T-cell (primary cell): ENCODE results near the gene KANTR. TPM values are rescaled to one million over a fixed set of nuclear protein-coding genes. Genes with fewer than 3 reads are reported as not detected.

Source experiments
- ATAC-seq, 4 experiments: fragments of 200-7000 bp in 3 of 4; fragments of 150-1000 bp in 1 of 4; cut with Tn5 transposase; replicated peaks in 1 of 4; 1 replicate in 3 of 4; 2 replicates in 1 of 4; pipeline ENCODE4 v1.10.0; 2021; ENCODE audit warnings: moderate library complexity in 3 of 4, mild to moderate bottlenecking in 2 of 4, moderate number of reproducible peaks in 1 of 4
- CTCF ChIA-PET, 2 donors: fragments of 300-600 bp; sonication (Branson Sonifier 250); formaldehyde crosslinking; loops; one replicate each; lab custom pipeline; 2022; ENCODE audit warnings: antibody characterized with exemption in 2 of 2; lab: Charles Lee
- POLR2A ChIA-PET, 2 donors: fragments of 300-600 bp; sonication (Branson Sonifier 250); formaldehyde crosslinking; loops; one replicate each; lab custom pipeline; 2022; ENCODE audit warnings: antibody characterized with exemption in 2 of 2; lab: Charles Lee
- DNase-seq, 35 experiments: peaks; one replicate each; pipeline versions ENCODE4 v3.0.0 to v3.0.0-alpha.2; 2013 to 2023
- H3K27ac ChIP-seq: one replicate; pipeline ENCODE4 v1.5.1; 2013; ENCODE audit warnings: low read length
- H3K27me3 ChIP-seq, 2 experiments: replicated peaks in 1 of 2; 1 replicate in 1 of 2; 2 replicates in 1 of 2; pipeline versions ENCODE4 v1.6.1 to v1.7.0; 2013; ENCODE audit warnings: low read length in 1 of 2, mixed read lengths in 1 of 2; ENCODE audit not compliant: control insufficient read depth in 2 of 2, insufficient read depth in 2 of 2; ENCODE audit errors: extremely low read depth in 1 of 2
- H3K36me3 ChIP-seq, 2 donors: 1 replicate in 1 of 2; 2 replicates in 1 of 2; pipeline versions ENCODE4 v1.6.1 to v1.7.0; 2013; ENCODE audit warnings: low read length in 1 of 2; ENCODE audit not compliant: control insufficient read depth in 2 of 2, insufficient read depth in 1 of 2; ENCODE audit errors: extremely low read depth in 1 of 2
- H3K4me1 ChIP-seq, 2 experiments: 1 replicate in 1 of 2; 2 replicates in 1 of 2; pipeline versions ENCODE4 v1.6.1 to v1.7.0; 2013; ENCODE audit warnings: low read length in 2 of 2, mixed read lengths in 1 of 2; ENCODE audit not compliant: insufficient read depth in 2 of 2, control insufficient read depth in 1 of 2; ENCODE audit errors: extremely low read depth in 1 of 2
- H3K4me3 ChIP-seq, 2 donors: 1 replicate in 1 of 2; 2 replicates in 1 of 2; pipeline versions ENCODE4 v1.5.1 to v1.7.0; 2013; ENCODE audit warnings: mild to moderate bottlenecking in 2 of 2, low read length in 1 of 2, moderate library complexity in 1 of 2; ENCODE audit not compliant: control insufficient read depth in 1 of 2; ENCODE audit errors: extremely low read depth in 1 of 2
- H3K9me3 ChIP-seq: 2 replicates; pipeline ENCODE4 v1.7.0; 2013
- H3K27ac Mint-ChIP-seq, 2 donors: one replicate each; pipeline ENCODE4 v1.8.0; 2020 to 2021; ENCODE audit warnings: mild to moderate bottlenecking in 2 of 2, mixed read lengths in 2 of 2
- H3K27me3 Mint-ChIP-seq, 2 donors: one replicate each; pipeline ENCODE4 v1.8.0; 2021 to 2022; ENCODE audit warnings: mixed read lengths in 2 of 2
- H3K36me3 Mint-ChIP-seq: one replicate; pipeline ENCODE4 v1.8.0; 2021; ENCODE audit warnings: mixed read lengths
- H3K4me1 Mint-ChIP-seq, 3 donors: one replicate each; pipeline ENCODE4 v1.8.0; 2020 to 2022; ENCODE audit warnings: mixed read lengths in 3 of 3, mild to moderate bottlenecking in 1 of 3
- H3K4me3 Mint-ChIP-seq, 3 donors: one replicate each; pipeline ENCODE4 v1.8.0; 2020 to 2022; ENCODE audit warnings: mild to moderate bottlenecking in 3 of 3, mixed read lengths in 3 of 3, moderate library complexity in 3 of 3
- H3K9me3 Mint-ChIP-seq, 3 donors: one replicate each; pipeline ENCODE4 v1.8.0; 2020 to 2022; ENCODE audit warnings: mixed read lengths in 3 of 3
- WGBS: methylation state at CpG from one replicate; pipeline ENCODE4 v1.1.5; 2013; ENCODE audit warnings: missing lambda C conversion rate; ENCODE audit not compliant: insufficient coverage; 5-methylcytosine and 5-hydroxymethylcytosine counted together
- total RNA-seq, 35 experiments: library from RNA in 6 of 35; stranded (reverse) in 6 of 35; fragments of 120-200 nt in 1 of 35; gene quantifications; one replicate each; pipeline versions ENCODE4 v1.2.1 to v1.2.4 and lab custom pipeline; 2013 to 2026

Gene KANTR
- total RNA-seq, 5 donors from 2014 or later (not counting 1 experiment from before 2014, with no cell fraction given), result 14.9 to 21.2 (median 17.0) TPM

DNA sequence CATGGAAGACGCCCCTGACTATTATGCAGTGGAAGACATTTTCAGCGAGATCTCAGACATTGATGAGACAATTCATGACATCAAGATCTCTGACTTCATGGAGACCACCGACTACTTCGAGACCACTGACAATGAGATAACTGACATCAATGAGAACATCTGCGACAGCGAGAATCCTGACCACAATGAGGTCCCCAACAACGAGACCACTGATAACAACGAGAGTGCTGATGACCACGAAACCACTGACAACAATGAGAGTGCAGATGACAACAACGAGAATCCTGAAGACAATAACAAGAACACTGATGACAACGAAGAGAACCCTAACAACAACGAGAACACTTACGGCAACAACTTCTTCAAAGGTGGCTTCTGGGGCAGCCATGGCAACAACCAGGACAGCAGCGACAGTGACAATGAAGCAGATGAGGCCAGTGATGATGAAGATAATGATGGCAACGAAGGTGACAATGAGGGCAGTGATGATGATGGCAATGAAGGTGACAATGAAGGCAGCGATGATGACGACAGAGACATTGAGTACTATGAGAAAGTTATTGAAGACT is 8.2 kb upstream of the KANTR start:
- peaks cover 19% of the 10 kb centered on the region for H3K36me3 Mint-ChIP-seq
- no peak for ATAC-seq

DNA sequence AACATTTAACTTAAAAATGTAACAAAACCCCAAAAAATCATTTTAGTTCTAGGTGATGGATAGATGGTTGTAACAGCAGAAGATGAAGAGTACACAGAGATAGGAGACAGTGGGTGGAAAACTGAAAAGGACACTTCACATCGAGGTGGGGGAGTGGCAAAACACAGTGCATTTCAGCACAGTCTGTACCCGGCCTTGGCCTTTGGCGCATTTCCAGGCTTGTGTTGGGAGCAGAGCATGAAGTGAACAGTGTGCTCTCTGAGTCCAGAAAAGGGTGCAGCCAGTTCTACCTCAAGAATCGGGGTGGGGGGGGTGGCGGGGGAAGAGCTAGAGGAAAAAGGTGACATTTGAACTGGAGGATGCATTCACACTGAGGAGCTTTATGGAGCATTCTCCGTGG is 7.5 kb upstream of the KANTR start:
- H3K9me3 Mint-ChIP-seq, result no peaks in the 10 kb centered on the region
- Histone ChIP-seq H3K9me3 (no peaks in the 10 kb centered on the region), H3K36me3 (peaks cover 0 to 27% of the 10 kb centered on the region in 2 donors), H3K27ac (no peak overlapping the region), H3K27me3 (no peaks in the 10 kb centered on the region), H3K4me1 (peaks cover 0 to 30% of the 10 kb centered on the region in 2 experiments), H3K4me3 (no peak overlapping the region)
- peak overlapping the region in 1 of 3 donors; percentile 22 for H3K4me3 Mint-ChIP-seq
- H3K4me1 Mint-ChIP-seq, result peaks cover 50 to 69% (median 57%) of the 10 kb centered on the region in 3 donors
- peaks cover 0 to 12% of the 10 kb centered on the region in 2 donors for H3K27me3 Mint-ChIP-seq
- ATAC-seq (no peak), DNase-seq (peak in 1 of 35 experiments; percentile 15)
- WGBS, result 67% methylated on average over 1 of the region's 6 CpGs
- peak overlapping the region; percentile 1 to 74 for H3K27ac Mint-ChIP-seq
- POLR2A ChIA-PET, result interaction anchor here in 1 of 2 donors (0.6 kb wide), 1 partner anchor 90 kb away, joined by 3 read pairs; no protein-coding TSS in a partner anchor
- H3K36me3 Mint-ChIP-seq, result peaks cover 19% of the 10 kb centered on the region
- CTCF ChIA-PET, result interaction anchor here in 1 of 2 donors (0.7 kb wide), 1 partner anchor 841 kb away, joined by 3 read pairs; no protein-coding TSS in a partner anchor

More for the DNA sequence above, 8.2 kb upstream of the KANTR start:
- no peaks in the 10 kb centered on the region for H3K9me3 Mint-ChIP-seq
- 49% methylated on average over 6 of the region's 17 CpGs for WGBS
- peak overlapping the region; percentile 17 to 74 for H3K27ac Mint-ChIP-seq
- H3K36me3 ChIP-seq, result peaks cover 0 to 27% of the 10 kb centered on the region in 2 donors
- no peaks in the 10 kb centered on the region for H3K9me3 ChIP-seq
- ChIA-PET POLR2A (no interaction called here), CTCF (no interaction called here)
- peaks cover 53 to 72% (median 59%) of the 10 kb centered on the region in 3 donors for H3K4me1 Mint-ChIP-seq
- peak in 7 of 35 experiments; percentile 30 to 60 (median 36) for DNase-seq
- no peak overlapping the region for H3K27ac ChIP-seq
- H3K27me3 ChIP-seq, result no peaks in the 10 kb centered on the region
- H3K4me3 Mint-ChIP-seq, result peak overlapping the region in 2 of 3 donors; percentile 13 to 22
- H3K4me1 ChIP-seq, result peaks cover 0 to 34% of the 10 kb centered on the region in 2 experiments
- H3K27me3 Mint-ChIP-seq, result peaks cover 0 to 12% of the 10 kb centered on the region in 2 donors
- H3K4me3 ChIP-seq, result no peak overlapping the region

DNA sequence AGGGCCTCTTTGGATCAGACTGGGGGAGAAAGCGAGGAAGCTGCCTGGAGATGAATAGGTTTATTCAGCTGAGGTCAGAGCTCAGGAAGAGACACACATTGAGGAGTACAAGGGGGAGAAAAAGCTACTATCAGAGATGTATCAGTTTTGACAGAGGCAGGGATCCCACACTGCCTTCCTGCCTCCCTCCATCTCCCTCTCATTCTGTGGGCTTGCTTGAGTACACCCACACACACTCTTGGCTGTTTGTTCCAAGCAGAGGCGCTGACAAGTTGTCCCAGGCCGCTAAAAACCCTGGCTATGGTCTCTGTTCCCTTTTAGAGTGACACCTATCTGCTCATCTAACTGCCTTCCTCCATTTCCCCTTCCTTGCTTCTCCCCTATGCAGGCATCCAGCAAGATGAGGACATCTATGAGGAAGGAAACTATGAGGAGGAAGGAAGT is 6.5 kb upstream of the KANTR start:
- peak overlapping the region in 1 of 3 donors; percentile 91 for H3K4me3 Mint-ChIP-seq
- POLR2A ChIA-PET, result no interaction called here
- no peaks in the 10 kb centered on the region for H3K9me3 Mint-ChIP-seq
- H3K4me1 Mint-ChIP-seq, result peaks cover 50 to 67% (median 57%) of the 10 kb centered on the region in 3 donors
- no peak for ATAC-seq
- H3K36me3 Mint-ChIP-seq, result peaks cover 19% of the 10 kb centered on the region
- peak in 2 of 35 experiments; percentile 25 to 37 for DNase-seq
- peak overlapping the region; percentile 57 to 64 for H3K27ac Mint-ChIP-seq
- Histone ChIP-seq H3K4me3 (no peak overlapping the region), H3K9me3 (no peaks in the 10 kb centered on the region), H3K4me1 (peaks cover 0 to 30% of the 10 kb centered on the region in 2 experiments), H3K27me3 (no peaks in the 10 kb centered on the region), H3K36me3 (peaks cover 0 to 27% of the 10 kb centered on the region in 2 donors), H3K27ac (no peak overlapping the region)
- WGBS, result no CpG with 5 or more reads among the region's 3 CpGs
- peaks cover 0 to 12% of the 10 kb centered on the region in 2 donors for H3K27me3 Mint-ChIP-seq
- CTCF ChIA-PET, result interaction anchor here in 1 of 2 donors (0.6 kb wide), 1 partner anchor 15 kb away, joined by 3 read pairs; no protein-coding TSS in a partner anchor

DNA sequence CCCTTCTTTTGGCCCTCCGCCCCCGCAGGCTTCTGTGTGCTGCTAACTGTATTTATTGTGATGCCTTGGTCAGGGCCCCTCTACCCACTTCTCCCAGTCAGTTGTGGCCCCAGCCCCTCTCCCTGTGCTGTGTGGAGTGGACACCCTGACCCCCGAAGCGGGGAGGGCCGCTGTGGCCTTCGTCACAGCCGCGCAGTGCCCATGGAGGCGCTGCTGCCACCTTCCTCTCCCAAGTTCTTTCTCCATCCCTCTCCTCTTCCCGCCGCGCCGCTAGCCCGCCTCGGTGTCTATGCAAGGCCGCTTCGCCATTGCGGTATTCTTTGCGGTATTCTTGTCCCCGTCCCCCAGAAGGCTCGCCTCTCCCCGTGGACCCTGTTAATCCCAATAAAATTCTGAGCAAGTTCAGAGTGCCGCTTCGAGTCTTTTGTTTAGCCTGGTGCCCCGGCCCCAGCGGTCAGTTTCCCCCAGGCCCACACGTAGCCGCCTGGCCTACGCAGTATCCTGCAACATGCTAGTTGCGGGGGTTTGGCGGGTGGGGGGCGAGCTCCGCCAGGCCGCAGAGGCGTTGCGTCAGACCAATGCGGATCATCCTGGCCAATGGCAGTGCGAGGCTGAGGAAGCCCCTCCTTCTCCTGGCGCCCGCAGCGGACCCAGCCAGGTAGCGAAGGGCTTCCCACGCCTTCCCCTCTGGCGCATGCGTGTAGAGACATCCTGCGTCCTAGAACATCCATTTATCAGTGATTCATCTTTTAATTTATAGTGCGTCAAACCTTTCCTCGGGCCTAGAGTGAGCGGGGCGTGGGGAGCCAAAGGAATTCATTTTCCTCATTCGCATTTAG is 5.6 kb upstream of the KANTR start:
- peaks cover 0 to 12% of the 10 kb centered on the region in 2 donors for H3K27me3 Mint-ChIP-seq
- H3K27ac ChIP-seq, result peak overlapping the region; percentile 96
- peak; percentile 50 to 90 (median 82) for DNase-seq
- ChIA-PET POLR2A (interaction anchor here (0.6 to 0.7 kb wide), 2 partner anchors 15 to 624 kb away, joined by 4 read pairs; no protein-coding TSS in a partner anchor), CTCF (no interaction called here)
- H3K36me3 ChIP-seq, result peaks cover 0 to 27% of the 10 kb centered on the region in 2 donors
- peaks cover 0 to 28% of the 10 kb centered on the region in 2 experiments for H3K4me1 ChIP-seq
- H3K4me1 Mint-ChIP-seq, result peaks cover 48 to 62% (median 49%) of the 10 kb centered on the region in 3 donors
- peak overlapping the region; percentile 96 to 99 for H3K27ac Mint-ChIP-seq
- H3K4me3 ChIP-seq, result peak overlapping the region; percentile 48 to 60
- WGBS, result 47% methylated on average over 31 of the region's 51 CpGs
- H3K9me3 Mint-ChIP-seq, result no peaks in the 10 kb centered on the region
- H3K36me3 Mint-ChIP-seq, result peaks cover 19% of the 10 kb centered on the region
- H3K27me3 ChIP-seq, result no peaks in the 10 kb centered on the region
- H3K4me3 Mint-ChIP-seq, result peak overlapping the region; percentile 85 to 91 (median 87)
- peak; percentile 70 to 76 (median 75) for ATAC-seq
- no peaks in the 10 kb centered on the region for H3K9me3 ChIP-seq

DNA sequence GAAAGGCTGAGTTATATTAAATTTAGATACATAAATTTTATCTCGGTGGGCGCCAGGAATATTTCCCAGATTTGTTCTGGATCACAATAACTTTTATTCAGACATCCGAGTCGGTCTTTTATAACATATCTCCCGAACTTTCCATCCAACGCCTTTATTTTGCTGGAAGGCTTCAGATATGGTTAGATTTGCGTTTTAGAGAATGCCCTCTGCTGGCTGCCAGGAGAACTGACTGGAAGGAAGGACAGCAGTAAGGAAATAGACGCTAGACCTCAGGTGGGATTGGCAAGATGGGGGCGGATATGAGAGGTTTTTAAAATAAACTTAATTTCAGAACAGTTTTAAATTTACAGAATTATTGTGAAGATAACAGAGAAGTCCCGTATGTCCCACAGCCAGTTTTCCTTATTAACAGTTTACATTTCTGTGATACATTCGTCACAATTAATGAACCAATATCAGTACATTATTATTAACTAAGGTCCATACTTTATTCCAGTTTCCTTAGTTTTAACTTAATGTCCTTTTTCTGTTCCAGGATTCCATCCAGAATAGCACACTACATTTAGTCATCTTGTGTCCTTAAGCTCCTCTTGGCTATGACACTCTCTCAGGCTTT is 4.6 kb upstream of the KANTR start:
- DNase-seq (peak in 12 of 35 experiments; percentile 22 to 73 (median 36)), ATAC-seq (no peak)
- peak overlapping the region; percentile 48 to 60 for H3K4me3 ChIP-seq
- ChIA-PET POLR2A (interaction anchor here in 1 of 2 donors (0.7 kb wide), 1 partner anchor 623 kb away, joined by 4 read pairs; no protein-coding TSS in a partner anchor), CTCF (interaction anchor here in 1 of 2 donors (1.5 kb wide), 1 partner anchor 17 kb away, joined by 4 read pairs; no protein-coding TSS in a partner anchor)
- WGBS, result 0% methylated on average over 1 of the region's 11 CpGs
- peaks cover 0 to 22% of the 10 kb centered on the region in 2 donors for H3K36me3 ChIP-seq
- Mint-ChIP-seq H3K9me3 (no peaks in the 10 kb centered on the region), H3K27me3 (peaks cover 0 to 10% of the 10 kb centered on the region in 2 donors), H3K4me1 (peaks cover 38 to 53% (median 39%) of the 10 kb centered on the region in 3 donors), H3K36me3 (peaks cover 18% of the 10 kb centered on the region), H3K27ac (peak overlapping the region; percentile 96 to 99), H3K4me3 (peak overlapping the region; percentile 85 to 91 (median 87))
- no peaks in the 10 kb centered on the region for H3K9me3 ChIP-seq
- no peaks in the 10 kb centered on the region for H3K27me3 ChIP-seq
- H3K4me1 ChIP-seq, result peaks cover 0 to 23% of the 10 kb centered on the region in 2 experiments
- peak overlapping the region; percentile 96 for H3K27ac ChIP-seq
